Activated T-cell treated with anti-CD3 and anti-CD28 coated beads, Interleukin-2, amount 50 U/mL, for 24 hours (primary cell): ENCODE measurements around the gene MUC20.
"Not testable (repeated sequence)": the region's sequence is repeated elsewhere in the genome, so short reads cannot be mapped to it uniquely, and the experiment has no call there.

Experiments used
- DNase-seq: peaks from one replicate; pipeline ENCODE4 v3.0.0-alpha.2; 2020
- H3K27ac Mint-ChIP-seq: 2 replicates; pipeline ENCODE4 v1.8.0; 2020; ENCODE audit warnings: mild to moderate bottlenecking, mixed read lengths
- H3K27me3 Mint-ChIP-seq: 2 replicates; pipeline ENCODE4 v1.8.0; 2020; ENCODE audit warnings: mixed read lengths
- H3K36me3 Mint-ChIP-seq: 2 replicates; pipeline ENCODE4 v1.8.0; 2020; ENCODE audit warnings: low read depth, mixed read lengths
- H3K4me1 Mint-ChIP-seq: 2 replicates; pipeline ENCODE4 v1.8.0; 2020; ENCODE audit warnings: low read depth, mixed read lengths
- H3K4me3 Mint-ChIP-seq: 2 replicates; pipeline ENCODE4 v1.8.0; 2020; ENCODE audit warnings: mild to moderate bottlenecking, moderate library complexity, mixed read lengths
- H3K9me3 Mint-ChIP-seq: 2 replicates; pipeline ENCODE4 v1.8.0; 2020; ENCODE audit warnings: mixed read lengths

MUC20 gene

GRCh38 chr3:195749101-195749500 lies 28.3 kb downstream of the MUC20 start:
- not testable (repeated sequence) for H3K4me3 Mint-ChIP-seq, DNase-seq, H3K9me3 Mint-ChIP-seq, H3K36me3 Mint-ChIP-seq, H3K27me3 Mint-ChIP-seq, H3K27ac Mint-ChIP-seq
- H3K4me1 Mint-ChIP-seq, result peaks cover 13% of the 10 kb centered on the region

GRCh38 chr3:195750797-195751520 lies 30.2 kb downstream of the MUC20 start:
- H3K36me3 Mint-ChIP-seq, result no peaks in the 10 kb centered on the region
- no peak overlapping the region for H3K27ac Mint-ChIP-seq
- peaks cover 6% of the 10 kb centered on the region for H3K27me3 Mint-ChIP-seq
- DNase-seq, result no peak
- H3K4me1 Mint-ChIP-seq, result peaks cover 13% of the 10 kb centered on the region
- H3K9me3 Mint-ChIP-seq, result no peaks in the 10 kb centered on the region
- no peak overlapping the region for H3K4me3 Mint-ChIP-seq

- DNase-seq, result no peak
- Mint-ChIP-seq H3K27me3 (peaks cover 6% of the 10 kb centered on the region), H3K4me1 (peaks cover 13% of the 10 kb centered on the region), H3K4me3 (no peak overlapping the region), H3K9me3 (no peaks in the 10 kb centered on the region), H3K27ac (no peak overlapping the region), H3K36me3 (no peaks in the 10 kb centered on the region)
Measured at GRCh38 chr3:195751560-195751959, 30.8 kb downstream of the MUC20 start.

GRCh38 chr3:195752066-195752465 lies 31.3 kb downstream of the MUC20 start:
- DNase-seq, result no peak
- no peaks in the 10 kb centered on the region for H3K9me3 Mint-ChIP-seq
- H3K36me3 Mint-ChIP-seq, result no peaks in the 10 kb centered on the region
- H3K4me1 Mint-ChIP-seq, result peaks cover 13% of the 10 kb centered on the region
- H3K27me3 Mint-ChIP-seq, result peaks cover 10% of the 10 kb centered on the region
- H3K27ac Mint-ChIP-seq, result no peak overlapping the region
- no peak overlapping the region for H3K4me3 Mint-ChIP-seq

- DNase-seq, result no peak
- Mint-ChIP-seq H3K27me3 (peaks cover 14% of the 10 kb centered on the region), H3K36me3 (no peaks in the 10 kb centered on the region), H3K27ac (no peak overlapping the region), H3K4me3 (no peak overlapping the region), H3K4me1 (peaks cover 13% of the 10 kb centered on the region), H3K9me3 (no peaks in the 10 kb centered on the region)
Measured at GRCh38 chr3:195752546-195753331, 32.0 kb downstream of the MUC20 start.

GRCh38 chr3:195753581-195753980 lies 32.8 kb downstream of the MUC20 start:
- no peaks in the 10 kb centered on the region for H3K9me3 Mint-ChIP-seq
- H3K27me3 Mint-ChIP-seq, result peaks cover 18% of the 10 kb centered on the region
- peaks cover 8% of the 10 kb centered on the region for H3K4me1 Mint-ChIP-seq
- no peak overlapping the region for H3K27ac Mint-ChIP-seq
- no peaks in the 10 kb centered on the region for H3K36me3 Mint-ChIP-seq
- no peak for DNase-seq
- H3K4me3 Mint-ChIP-seq, result no peak overlapping the region

GRCh38 chr3:195754141-195754540 lies 33.4 kb downstream of the MUC20 start:
- no peak for DNase-seq
- peaks cover 3% of the 10 kb centered on the region for H3K4me1 Mint-ChIP-seq
- no peak overlapping the region for H3K27ac Mint-ChIP-seq

GRCh38 chr3:195754906-195755305 lies 34.1 kb downstream of the MUC20 start:
- Mint-ChIP-seq H3K4me1 (peaks cover 2% of the 10 kb centered on the region), H3K27ac (no peak overlapping the region), H3K36me3 (no peaks in the 10 kb centered on the region)

More at GRCh38 chr3:195754141-195754540, 33.4 kb downstream of the MUC20 start:
- peaks cover 19% of the 10 kb centered on the region for H3K27me3 Mint-ChIP-seq
- H3K9me3 Mint-ChIP-seq, result no peaks in the 10 kb centered on the region
- no peaks in the 10 kb centered on the region for H3K36me3 Mint-ChIP-seq
- no peak overlapping the region for H3K4me3 Mint-ChIP-seq

GRCh38 chr3:195755391-195755790 lies 34.6 kb downstream of the MUC20 start:
- H3K27me3 Mint-ChIP-seq, result peaks cover 30% of the 10 kb centered on the region
- H3K27ac Mint-ChIP-seq, result no peak overlapping the region
- no peaks in the 10 kb centered on the region for H3K9me3 Mint-ChIP-seq
- H3K36me3 Mint-ChIP-seq, result no peaks in the 10 kb centered on the region
- no peak for DNase-seq
- no peak overlapping the region for H3K4me3 Mint-ChIP-seq
- peaks cover 2% of the 10 kb centered on the region for H3K4me1 Mint-ChIP-seq

More at GRCh38 chr3:195754906-195755305, 34.1 kb downstream of the MUC20 start:
- no peak for DNase-seq
- H3K4me3 Mint-ChIP-seq, result no peak overlapping the region
- no peaks in the 10 kb centered on the region for H3K9me3 Mint-ChIP-seq
- H3K27me3 Mint-ChIP-seq, result peaks cover 25% of the 10 kb centered on the region

GRCh38 chr3:195755791-195756676 lies 35.3 kb downstream of the MUC20 start:
- Mint-ChIP-seq H3K9me3 (no peaks in the 10 kb centered on the region), H3K4me3 (no peak overlapping the region), H3K27me3 (peaks cover 37% of the 10 kb centered on the region), H3K4me1 (peaks cover 2% of the 10 kb centered on the region), H3K36me3 (no peaks in the 10 kb centered on the region), H3K27ac (no peak overlapping the region)
- no peak for DNase-seq

- DNase-seq, result no peak
- H3K4me3 Mint-ChIP-seq, result no peak overlapping the region
Measured at GRCh38 chr3:195757438-195757770, 36.6 kb downstream of the MUC20 start.

GRCh38 chr3:195757827-195758226 lies 37.0 kb downstream of the MUC20 start:
- Mint-ChIP-seq H3K4me3 (no peak overlapping the region), H3K27ac (no peak overlapping the region)

More at GRCh38 chr3:195757438-195757770, 36.6 kb downstream of the MUC20 start:
- H3K27me3 Mint-ChIP-seq, result peaks cover 43% of the 10 kb centered on the region
- H3K27ac Mint-ChIP-seq, result no peak overlapping the region
- H3K9me3 Mint-ChIP-seq, result no peaks in the 10 kb centered on the region
- H3K36me3 Mint-ChIP-seq, result no peaks in the 10 kb centered on the region
- H3K4me1 Mint-ChIP-seq, result peaks cover 3% of the 10 kb centered on the region

GRCh38 chr3:195758721-195759353 lies 38.1 kb downstream of the MUC20 start:
- H3K27me3 Mint-ChIP-seq, result peaks cover 50% of the 10 kb centered on the region
- no peak for DNase-seq
- H3K27ac Mint-ChIP-seq, result no peak overlapping the region
- H3K4me3 Mint-ChIP-seq, result no peak overlapping the region
- H3K36me3 Mint-ChIP-seq, result no peaks in the 10 kb centered on the region
- H3K4me1 Mint-ChIP-seq, result peaks cover 1% of the 10 kb centered on the region
- no peaks in the 10 kb centered on the region for H3K9me3 Mint-ChIP-seq

More at GRCh38 chr3:195757827-195758226, 37.0 kb downstream of the MUC20 start:
- Mint-ChIP-seq H3K9me3 (no peaks in the 10 kb centered on the region), H3K36me3 (no peaks in the 10 kb centered on the region), H3K27me3 (peaks cover 43% of the 10 kb centered on the region), H3K4me1 (peaks cover 3% of the 10 kb centered on the region)
- no peak for DNase-seq
